ENCODE results near the gene ERBB3.
"Not testable (repeated sequence)": the region's sequence is repeated elsewhere in the genome, so short reads cannot be mapped to it uniquely, and the experiment has no call there.

Gene ERBB3

DNA sequence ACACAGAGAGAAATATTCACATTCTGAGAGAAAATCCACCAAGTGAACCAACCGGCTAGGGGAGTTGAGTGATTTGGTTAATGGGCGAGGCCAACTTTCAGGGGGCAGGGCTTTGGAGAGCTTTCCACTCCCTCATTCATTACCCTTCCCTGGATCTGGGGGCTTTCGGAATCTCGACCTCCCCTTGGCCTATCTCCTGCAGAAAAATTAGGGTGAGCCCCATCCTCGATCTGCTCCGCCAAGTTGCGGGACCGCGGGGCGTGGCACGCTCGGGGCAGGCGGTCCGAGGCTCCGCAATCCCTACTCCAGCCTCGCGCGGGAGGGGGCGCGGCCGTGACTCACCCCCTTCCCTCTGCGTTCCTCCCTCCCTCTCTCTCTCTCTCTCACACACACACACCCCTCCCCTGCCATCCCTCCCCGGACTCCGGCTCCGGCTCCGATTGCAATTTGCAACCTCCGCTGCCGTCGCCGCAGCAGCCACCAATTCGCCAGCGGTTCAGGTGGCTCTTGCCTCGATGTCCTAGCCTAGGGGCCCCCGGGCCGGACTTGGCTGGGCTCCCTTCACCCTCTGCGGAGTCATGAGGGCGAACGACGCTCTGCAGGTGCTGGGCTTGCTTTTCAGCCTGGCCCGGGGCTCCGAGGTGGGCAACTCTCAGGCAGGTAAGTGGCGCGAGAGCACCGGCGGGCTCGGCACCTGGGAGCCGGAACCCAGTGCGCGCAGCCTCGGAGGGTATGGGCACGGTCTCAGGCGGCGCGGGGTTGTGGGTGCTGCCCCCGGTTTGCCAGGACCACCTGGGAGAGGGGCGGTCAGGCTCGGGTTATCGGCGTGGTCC is at the start of gene ERBB3:
ERBB3 (plus strand) TSS at position 443 of the 833 bp plus-strand sequence; CDS start at position 579, 136 bp downstream.
- DNase-seq = no peak

- no peak for DNase-seq
Measured at GRCh38 chr12:56031987-56032386, 48.0 kb upstream of the ERBB3 start.

- DNase-seq = no peak
Measured at GRCh38 chr12:56034586-56035332, 45.2 kb upstream of the ERBB3 start.

- DNase-seq = no peak
Measured at GRCh38 chr12:56037161-56037560, 42.8 kb upstream of the ERBB3 start.

DNA sequence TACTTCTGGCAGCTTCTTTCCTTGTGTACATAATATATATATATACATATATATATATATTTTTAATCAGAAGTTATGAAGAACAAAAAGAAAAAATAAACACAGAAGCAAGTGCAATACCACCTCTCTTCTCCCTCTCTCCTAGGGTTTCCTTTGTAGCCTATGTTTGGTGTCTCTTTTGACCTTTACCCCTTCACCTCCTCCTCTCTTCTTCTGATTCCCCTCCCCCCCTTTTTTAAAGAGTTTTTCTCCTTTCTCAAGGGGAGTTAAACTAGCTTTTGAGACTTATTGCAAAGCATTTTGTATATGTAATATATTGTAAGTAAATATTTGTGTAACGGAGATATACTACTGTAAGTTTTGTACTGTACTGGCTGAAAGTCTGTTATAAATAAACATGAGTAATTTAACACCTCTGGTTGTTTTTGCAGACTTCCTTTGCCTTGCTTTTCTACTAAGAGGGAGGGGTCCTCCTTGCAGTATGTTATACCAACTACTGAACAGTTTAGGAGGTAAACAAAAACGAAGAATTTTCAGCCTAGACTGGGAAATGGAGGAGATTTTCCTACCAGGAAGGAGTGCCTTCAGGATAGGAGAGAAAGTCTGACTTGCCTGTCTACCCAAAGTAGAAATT is 41.8 kb upstream of the ERBB3 start:
- no peak for DNase-seq

DNA sequence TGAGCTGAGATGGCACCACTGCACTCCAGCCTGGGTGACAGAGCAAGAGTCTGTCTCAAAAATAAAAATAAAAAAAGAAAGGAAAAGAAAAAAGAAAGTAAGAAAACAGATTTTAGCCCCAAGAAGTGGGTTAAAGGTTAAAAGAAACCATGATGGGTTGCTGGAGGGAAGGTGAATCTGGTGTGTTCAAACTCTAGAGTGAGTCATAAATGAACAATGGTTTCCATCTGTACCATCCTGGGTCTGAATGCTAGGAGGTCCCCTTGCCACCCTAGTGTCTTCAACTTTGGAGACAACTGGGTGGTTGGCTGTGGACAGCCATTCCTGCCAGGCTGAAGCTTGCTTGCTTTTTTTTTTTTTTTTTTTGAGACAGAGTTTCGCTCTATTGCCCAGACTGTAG is 39.8 kb upstream of the ERBB3 start:
- DNase-seq = no peak

- DNase-seq = no peak
Measured at GRCh38 chr12:56040963-56041551, 38.9 kb upstream of the ERBB3 start.

- peak; percentile 89 for DNase-seq
Measured at GRCh38 chr12:56041552-56042429, 38.2 kb upstream of the ERBB3 start, which contains the start of gene RPS26. Gene RPS26, plus strand, starts transcription at chr12:56041918. Its CDS starts 249 bp downstream, at chr12:56042167.

GRCh38 chr12:56042430-56042813 is 37.5 kb upstream of the ERBB3 start:
- not testable (repeated sequence) for DNase-seq

- DNase-seq = no peak
Measured at GRCh38 chr12:56042843-56043242, 37.1 kb upstream of the ERBB3 start.

GRCh38 chr12:56046027-56046780 is 33.8 kb upstream of the ERBB3 start:
- no peak for DNase-seq

GRCh38 chr12:56053407-56053893 is 26.5 kb upstream of the ERBB3 start:
- no peak for DNase-seq

GRCh38 chr12:56059964-56060363 is 20.0 kb upstream of the ERBB3 start:
- not testable (repeated sequence) for DNase-seq

DNA sequence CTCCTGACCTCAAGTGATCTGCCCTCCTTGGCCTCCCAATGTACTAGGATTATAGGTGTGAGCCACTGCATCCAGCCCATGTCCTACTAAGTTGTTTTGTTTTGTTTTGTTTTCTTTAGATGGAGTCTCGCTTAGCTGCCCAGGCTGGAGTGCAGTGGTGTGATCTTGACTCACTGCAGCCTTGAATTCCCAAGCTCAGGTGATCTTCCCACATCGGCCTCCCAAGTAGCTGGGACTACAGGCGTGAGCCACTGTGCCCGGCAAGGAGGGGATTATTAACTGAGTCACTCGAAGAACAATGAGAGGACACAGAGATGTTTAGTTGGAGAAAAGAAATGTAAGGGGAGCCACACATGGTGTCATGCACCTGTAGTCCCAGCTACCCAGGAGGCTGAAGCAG is 18.0 kb upstream of the ERBB3 start:
- DNase-seq = no peak

DNA sequence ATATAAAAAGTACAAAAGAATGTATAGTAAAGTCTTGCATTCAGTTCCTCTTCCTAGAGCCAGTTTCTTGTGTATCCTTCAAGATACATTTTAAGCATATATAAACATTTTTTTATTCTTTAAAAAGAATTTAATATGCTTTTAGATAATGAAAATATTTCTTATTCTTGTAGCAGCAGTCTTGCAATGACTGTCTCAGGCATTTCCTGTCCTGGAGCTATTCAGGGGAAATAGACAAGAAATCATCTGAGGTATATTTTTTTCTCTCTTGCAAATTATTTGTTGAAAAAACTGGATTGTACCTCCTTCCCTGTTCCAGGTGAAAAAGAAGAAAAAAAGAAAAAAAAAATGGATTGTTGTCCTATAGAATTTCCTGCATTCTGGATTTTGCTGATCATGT is 17.0 kb upstream of the ERBB3 start:
- DNase-seq = no peak

DNA sequence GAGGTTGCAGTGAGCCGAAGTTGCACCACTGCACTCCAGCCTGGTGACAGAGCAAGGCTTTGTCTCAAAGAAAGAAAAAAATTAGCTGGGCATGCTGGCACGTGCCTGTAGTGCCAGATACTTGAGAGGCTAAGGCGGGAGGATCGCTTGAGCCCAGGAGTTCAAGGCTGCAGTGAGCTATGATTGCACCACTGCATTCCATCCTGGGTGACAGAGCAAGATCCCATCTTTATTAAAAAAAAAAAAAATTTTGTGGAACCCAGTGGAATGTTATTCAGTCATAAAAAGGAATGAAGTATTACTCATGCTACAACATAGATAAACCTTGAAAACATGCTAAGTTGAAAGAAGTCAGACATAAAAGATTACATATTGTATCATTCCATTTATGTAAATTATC is 8.3 kb upstream of the ERBB3 start:
- DNase-seq = no peak

- DNase-seq = no peak
Measured at GRCh38 chr12:56074396-56074795, 5.6 kb upstream of the ERBB3 start.

- not testable (repeated sequence) for DNase-seq
Measured at GRCh38 chr12:56077966-56078365, 2.0 kb upstream of the ERBB3 start.

GRCh38 chr12:56078427-56078826 is 1.5 kb upstream of the ERBB3 start:
- no peak for DNase-seq

GRCh38 chr12:56078931-56079722 is 838 bp upstream of the ERBB3 start:
- DNase-seq = no peak
